ENCODE data around the gene GRIP1. TPM values are rescaled to one million over a fixed set of nuclear protein-coding genes. Genes with fewer than 3 reads are reported as not detected.

The GRIP1 gene
- total RNA-seq, 1 experiment from 2014 or later, result 22.5 TPM

DNA sequence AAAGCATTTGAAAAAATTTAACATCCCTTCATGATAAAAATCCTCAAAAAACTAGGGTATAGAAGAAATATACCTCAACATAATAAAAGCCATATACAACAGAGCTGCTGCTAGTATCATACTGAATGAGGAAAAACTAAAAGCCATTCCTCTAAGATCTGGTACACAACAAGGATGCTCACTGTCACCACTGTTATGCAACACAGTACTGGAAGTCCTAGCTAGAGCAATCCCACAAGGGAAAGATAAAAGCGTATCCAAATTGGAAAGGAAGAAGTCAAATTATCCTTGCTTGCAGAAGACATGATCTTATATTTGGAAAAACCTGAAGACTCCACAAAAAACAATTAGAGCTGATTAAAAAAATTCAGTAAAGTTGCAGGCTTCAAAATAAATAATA is 261.7 kb downstream of the GRIP1 start:
- no peak for ATAC-seq
- H3K27me3 Mint-ChIP-seq (ENCODE audit: low read depth), result no peaks in the 10 kb centered on the region
- CTCF ChIA-PET, result no interaction called here

DNA sequence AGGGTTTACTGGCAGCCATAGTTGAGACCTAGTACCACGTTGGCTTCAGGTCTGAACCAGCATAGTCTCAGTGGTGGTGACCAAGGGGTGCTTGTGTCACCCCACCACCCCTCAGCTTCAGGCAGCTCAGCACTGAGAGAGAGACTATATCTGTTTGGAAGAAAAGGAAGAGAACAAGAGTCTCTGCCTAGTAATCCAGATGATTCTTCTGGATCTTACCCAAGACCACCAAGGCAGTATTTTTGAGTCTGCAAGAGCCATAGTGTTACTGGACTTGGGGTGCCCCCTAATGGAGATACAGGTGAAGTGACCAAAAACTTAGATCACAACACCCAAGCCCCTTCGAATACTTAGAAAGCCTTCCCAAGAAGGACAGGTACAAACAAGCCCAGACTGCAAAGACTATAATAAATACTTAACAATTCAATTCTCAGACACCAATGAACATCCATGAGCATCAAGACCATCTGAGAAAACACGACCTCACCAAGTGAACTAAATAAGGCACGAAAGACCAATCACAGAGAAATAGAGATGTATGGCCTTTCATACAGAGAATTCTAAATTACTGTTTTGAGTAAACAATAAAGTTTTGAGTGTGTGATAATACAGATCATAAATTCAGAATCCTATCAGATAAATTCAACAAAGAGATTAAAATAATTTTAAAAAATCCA is 269.5 kb downstream of the GRIP1 start:
- Mint-ChIP-seq H3K36me3 (peaks cover 26% of the 10 kb centered on the region), H3K4me3 (no peak overlapping the region), H3K9me3 (peaks cover 29% of the 10 kb centered on the region), H3K27me3 (ENCODE audit: low read depth) (no peaks in the 10 kb centered on the region; the same call in 1 of the 2 replicates), H3K4me1 (peaks cover 16% of the 10 kb centered on the region), H3K27ac (no peak overlapping the region)
- peak; percentile 45 for DNase-seq (ENCODE audit: low spot score)
- ChIA-PET POLR2A (no interaction called here), CTCF (interaction anchor here (3.1 kb wide), 1 partner anchor 56 kb away, joined by 22 read pairs; no protein-coding TSS in a partner anchor)
- TF ChIP-seq, protein P1, sequence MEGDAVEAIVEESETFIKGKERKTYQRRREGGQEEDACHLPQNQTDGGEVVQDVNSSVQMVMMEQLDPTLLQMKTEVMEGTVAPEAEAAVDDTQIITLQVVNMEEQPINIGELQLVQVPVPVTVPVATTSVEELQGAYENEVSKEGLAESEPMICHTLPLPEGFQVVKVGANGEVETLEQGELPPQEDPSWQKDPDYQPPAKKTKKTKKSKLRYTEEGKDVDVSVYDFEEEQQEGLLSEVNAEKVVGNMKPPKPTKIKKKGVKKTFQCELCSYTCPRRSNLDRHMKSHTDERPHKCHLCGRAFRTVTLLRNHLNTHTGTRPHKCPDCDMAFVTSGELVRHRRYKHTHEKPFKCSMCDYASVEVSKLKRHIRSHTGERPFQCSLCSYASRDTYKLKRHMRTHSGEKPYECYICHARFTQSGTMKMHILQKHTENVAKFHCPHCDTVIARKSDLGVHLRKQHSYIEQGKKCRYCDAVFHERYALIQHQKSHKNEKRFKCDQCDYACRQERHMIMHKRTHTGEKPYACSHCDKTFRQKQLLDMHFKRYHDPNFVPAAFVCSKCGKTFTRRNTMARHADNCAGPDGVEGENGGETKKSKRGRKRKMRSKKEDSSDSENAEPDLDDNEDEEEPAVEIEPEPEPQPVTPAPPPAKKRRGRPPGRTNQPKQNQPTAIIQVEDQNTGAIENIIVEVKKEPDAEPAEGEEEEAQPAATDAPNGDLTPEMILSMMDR (IDR thresholded peaks at IDR 0.05), result peak; percentile 57
- TF ChIP-seq ZNF219 (CRISPR knock-in tag; IDR thresholded peaks at IDR 0.05; ENCODE audit: borderline replicate concordance), result no peak
- ATAC-seq, result peak; percentile 87

More for the DNA sequence above, 261.7 kb downstream of the GRIP1 start:
- Mint-ChIP-seq H3K4me3 (no peak overlapping the region), H3K9me3 (peaks cover 22% of the 10 kb centered on the region), H3K36me3 (peaks cover 20% of the 10 kb centered on the region), H3K27ac (no peak overlapping the region), H3K4me1 (no peaks in the 10 kb centered on the region)
- POLR2A ChIA-PET, result no interaction called here
- no peak for DNase-seq (ENCODE audit: low spot score)
- TF ChIP-seq GABPB1 (CRISPR knock-in tag; IDR thresholded peaks at IDR 0.05), result no peak

DNA sequence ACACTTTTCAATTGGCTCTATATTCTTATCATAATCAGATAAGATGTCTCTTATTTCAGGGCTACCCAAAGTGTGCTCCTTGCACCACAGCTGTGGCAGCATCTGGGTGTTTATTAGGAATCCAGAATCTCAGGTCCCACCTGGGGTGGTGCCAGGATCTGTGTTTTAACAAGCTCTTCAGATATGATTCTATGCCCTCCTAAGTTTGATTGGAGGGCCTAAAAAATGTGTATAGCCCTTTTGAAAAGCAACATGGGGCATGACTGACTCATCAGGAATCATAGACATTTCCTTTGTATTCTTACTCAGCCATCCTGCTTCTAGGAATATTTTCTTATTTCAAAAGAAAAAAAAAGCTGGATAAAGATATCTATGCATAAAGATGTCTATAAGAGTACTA is 273.5 kb downstream of the GRIP1 start:
- H3K27me3 Mint-ChIP-seq (ENCODE audit: low read depth), result no peaks in the 10 kb centered on the region
- 0 out of 2 replicates have a peak, but pooled peaks cover 4% of the 10 kb centered on the region for H3K9me3 Mint-ChIP-seq
- POLR2A ChIA-PET, result no interaction called here
- no peak for ATAC-seq
- DNase-seq (ENCODE audit: low spot score), result no peak
- CTCF ChIA-PET, result no interaction called here
- no peak overlapping the region; the same call in 1 of the 2 replicates for H3K27ac Mint-ChIP-seq
- peaks cover 31% of the 10 kb centered on the region for H3K4me1 Mint-ChIP-seq
- peaks cover 4% of the 10 kb centered on the region for H3K36me3 Mint-ChIP-seq
- no peak overlapping the region for H3K4me3 Mint-ChIP-seq
- TF ChIP-seq, protein P2, sequence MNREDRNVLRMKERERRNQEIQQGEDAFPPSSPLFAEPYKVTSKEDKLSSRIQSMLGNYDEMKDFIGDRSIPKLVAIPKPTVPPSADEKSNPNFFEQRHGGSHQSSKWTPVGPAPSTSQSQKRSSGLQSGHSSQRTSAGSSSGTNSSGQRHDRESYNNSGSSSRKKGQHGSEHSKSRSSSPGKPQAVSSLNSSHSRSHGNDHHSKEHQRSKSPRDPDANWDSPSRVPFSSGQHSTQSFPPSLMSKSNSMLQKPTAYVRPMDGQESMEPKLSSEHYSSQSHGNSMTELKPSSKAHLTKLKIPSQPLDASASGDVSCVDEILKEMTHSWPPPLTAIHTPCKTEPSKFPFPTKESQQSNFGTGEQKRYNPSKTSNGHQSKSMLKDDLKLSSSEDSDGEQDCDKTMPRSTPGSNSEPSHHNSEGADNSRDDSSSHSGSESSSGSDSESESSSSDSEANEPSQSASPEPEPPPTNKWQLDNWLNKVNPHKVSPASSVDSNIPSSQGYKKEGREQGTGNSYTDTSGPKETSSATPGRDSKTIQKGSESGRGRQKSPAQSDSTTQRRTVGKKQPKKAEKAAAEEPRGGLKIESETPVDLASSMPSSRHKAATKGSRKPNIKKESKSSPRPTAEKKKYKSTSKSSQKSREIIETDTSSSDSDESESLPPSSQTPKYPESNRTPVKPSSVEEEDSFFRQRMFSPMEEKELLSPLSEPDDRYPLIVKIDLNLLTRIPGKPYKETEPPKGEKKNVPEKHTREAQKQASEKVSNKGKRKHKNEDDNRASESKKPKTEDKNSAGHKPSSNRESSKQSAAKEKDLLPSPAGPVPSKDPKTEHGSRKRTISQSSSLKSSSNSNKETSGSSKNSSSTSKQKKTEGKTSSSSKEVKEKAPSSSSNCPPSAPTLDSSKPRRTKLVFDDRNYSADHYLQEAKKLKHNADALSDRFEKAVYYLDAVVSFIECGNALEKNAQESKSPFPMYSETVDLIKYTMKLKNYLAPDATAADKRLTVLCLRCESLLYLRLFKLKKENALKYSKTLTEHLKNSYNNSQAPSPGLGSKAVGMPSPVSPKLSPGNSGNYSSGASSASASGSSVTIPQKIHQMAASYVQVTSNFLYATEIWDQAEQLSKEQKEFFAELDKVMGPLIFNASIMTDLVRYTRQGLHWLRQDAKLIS (CRISPR knock-in tag; IDR thresholded peaks at IDR 0.05; ENCODE audit: borderline replicate concordance), result no peak

DNA sequence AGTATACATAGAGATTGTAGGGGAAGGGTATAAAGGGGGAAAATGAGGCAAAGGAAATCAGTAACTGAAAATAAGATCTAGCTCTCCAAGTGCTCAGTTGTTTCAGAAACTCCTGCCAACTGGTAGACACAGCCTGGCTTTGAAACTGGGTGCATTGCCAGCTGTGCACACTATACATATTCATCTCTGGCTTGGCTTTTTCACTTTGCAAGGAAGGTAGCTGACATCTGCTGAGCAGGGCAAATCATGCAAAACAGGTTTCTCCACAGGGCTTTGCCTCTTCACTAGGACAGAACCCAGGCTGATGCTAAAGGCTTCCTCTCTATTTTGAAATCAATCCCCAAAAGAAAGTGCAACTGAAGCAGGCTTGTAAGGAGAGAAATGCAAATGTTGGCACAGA is 275.1 kb downstream of the GRIP1 start:
- H3K4me1 Mint-ChIP-seq, result peaks cover 39% of the 10 kb centered on the region
- H3K4me3 Mint-ChIP-seq, result no peak overlapping the region
- TF ChIP-seq, protein P3, sequence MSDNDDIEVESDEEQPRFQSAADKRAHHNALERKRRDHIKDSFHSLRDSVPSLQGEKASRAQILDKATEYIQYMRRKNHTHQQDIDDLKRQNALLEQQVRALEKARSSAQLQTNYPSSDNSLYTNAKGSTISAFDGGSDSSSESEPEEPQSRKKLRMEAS (CRISPR knock-in tag; IDR thresholded peaks at IDR 0.05), result no peak
- TF ChIP-seq ATF1 (CRISPR knock-in tag; IDR thresholded peaks at IDR 0.05) (no peak), NFATC4 (CRISPR knock-in tag; IDR thresholded peaks at IDR 0.05) (no peak), JUN (CRISPR knock-in tag; IDR thresholded peaks at IDR 0.05) (no peak), SOX15 (CRISPR knock-in tag; IDR thresholded peaks at IDR 0.05) (no peak)
- TF ChIP-seq, protein P4, sequence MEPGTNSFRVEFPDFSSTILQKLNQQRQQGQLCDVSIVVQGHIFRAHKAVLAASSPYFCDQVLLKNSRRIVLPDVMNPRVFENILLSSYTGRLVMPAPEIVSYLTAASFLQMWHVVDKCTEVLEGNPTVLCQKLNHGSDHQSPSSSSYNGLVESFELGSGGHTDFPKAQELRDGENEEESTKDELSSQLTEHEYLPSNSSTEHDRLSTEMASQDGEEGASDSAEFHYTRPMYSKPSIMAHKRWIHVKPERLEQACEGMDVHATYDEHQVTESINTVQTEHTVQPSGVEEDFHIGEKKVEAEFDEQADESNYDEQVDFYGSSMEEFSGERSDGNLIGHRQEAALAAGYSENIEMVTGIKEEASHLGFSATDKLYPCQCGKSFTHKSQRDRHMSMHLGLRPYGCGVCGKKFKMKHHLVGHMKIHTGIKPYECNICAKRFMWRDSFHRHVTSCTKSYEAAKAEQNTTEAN (CRISPR knock-in tag; IDR thresholded peaks at IDR 0.05), result no peak
- TF ChIP-seq, protein P5, sequence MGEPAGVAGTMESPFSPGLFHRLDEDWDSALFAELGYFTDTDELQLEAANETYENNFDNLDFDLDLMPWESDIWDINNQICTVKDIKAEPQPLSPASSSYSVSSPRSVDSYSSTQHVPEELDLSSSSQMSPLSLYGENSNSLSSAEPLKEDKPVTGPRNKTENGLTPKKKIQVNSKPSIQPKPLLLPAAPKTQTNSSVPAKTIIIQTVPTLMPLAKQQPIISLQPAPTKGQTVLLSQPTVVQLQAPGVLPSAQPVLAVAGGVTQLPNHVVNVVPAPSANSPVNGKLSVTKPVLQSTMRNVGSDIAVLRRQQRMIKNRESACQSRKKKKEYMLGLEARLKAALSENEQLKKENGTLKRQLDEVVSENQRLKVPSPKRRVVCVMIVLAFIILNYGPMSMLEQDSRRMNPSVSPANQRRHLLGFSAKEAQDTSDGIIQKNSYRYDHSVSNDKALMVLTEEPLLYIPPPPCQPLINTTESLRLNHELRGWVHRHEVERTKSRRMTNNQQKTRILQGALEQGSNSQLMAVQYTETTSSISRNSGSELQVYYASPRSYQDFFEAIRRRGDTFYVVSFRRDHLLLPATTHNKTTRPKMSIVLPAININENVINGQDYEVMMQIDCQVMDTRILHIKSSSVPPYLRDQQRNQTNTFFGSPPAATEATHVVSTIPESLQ (CRISPR knock-in tag; IDR thresholded peaks at IDR 0.05), result no peak
- TF ChIP-seq, protein P6, sequence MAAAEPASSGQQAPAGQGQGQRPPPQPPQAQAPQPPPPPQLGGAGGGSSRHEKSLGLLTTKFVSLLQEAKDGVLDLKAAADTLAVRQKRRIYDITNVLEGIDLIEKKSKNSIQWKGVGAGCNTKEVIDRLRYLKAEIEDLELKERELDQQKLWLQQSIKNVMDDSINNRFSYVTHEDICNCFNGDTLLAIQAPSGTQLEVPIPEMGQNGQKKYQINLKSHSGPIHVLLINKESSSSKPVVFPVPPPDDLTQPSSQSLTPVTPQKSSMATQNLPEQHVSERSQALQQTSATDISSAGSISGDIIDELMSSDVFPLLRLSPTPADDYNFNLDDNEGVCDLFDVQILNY (CRISPR knock-in tag; IDR thresholded peaks at IDR 0.05), result no peak
- ChIA-PET CTCF (interaction anchor here (2.0 kb wide), 1 partner anchor 52 kb away, joined by 6 read pairs; no protein-coding TSS in a partner anchor), POLR2A (no interaction called here)
- peaks cover 3% of the 10 kb centered on the region; the same call in 1 of the 2 replicates for H3K9me3 Mint-ChIP-seq
- peak; percentile 68 for ATAC-seq
- 0 out of 2 replicates have a peak overlapping the region, but pooled peaks have one; percentile 37 for H3K27ac Mint-ChIP-seq
- no peaks in the 10 kb centered on the region for H3K36me3 Mint-ChIP-seq
- DNase-seq (ENCODE audit: low spot score), result no peak
- no peaks in the 10 kb centered on the region for H3K27me3 Mint-ChIP-seq (ENCODE audit: low read depth)

All from WTC11 (cell line).